GM21381 (cell line): ENCODE data around the gene MUL1.

Experiments
- ATAC-seq: cut with Tn5 transposase; IDR thresholded peaks from one replicate; pipeline ENCODE4 v1.9.1; 2021; ENCODE audit warnings: mild to moderate bottlenecking, moderate library complexity; ENCODE audit not compliant: unreplicated experiment

Gene MUL1

GRCh38 chr1:20486457-20487235, 21.3 kb downstream of the MUL1 start:
- no peak for ATAC-seq

- no peak for ATAC-seq
Measured at GRCh38 chr1:20485527-20486456, 22.2 kb downstream of the MUL1 start, which contains the start of gene CAMK2N1. Gene CAMK2N1 (minus strand): TSS chr1:20486210. CDS start chr1:20485379, 831 bp downstream.

GRCh38 chr1:20484519-20485462, 23.2 kb downstream of the MUL1 start:
- ATAC-seq = no peak

GRCh38 chr1:20483833-20484518, 24.0 kb downstream of the MUL1 start:
- no peak for ATAC-seq

- ATAC-seq = no peak
Measured at GRCh38 chr1:20483098-20483832, 24.7 kb downstream of the MUL1 start.

GRCh38 chr1:20481643-20482498, 26.1 kb downstream of the MUL1 start:
- no peak for ATAC-seq

GRCh38 chr1:20480951-20481617, 26.9 kb downstream of the MUL1 start:
- no peak for ATAC-seq

- no peak for ATAC-seq
Measured at GRCh38 chr1:20480243-20480944, 27.6 kb downstream of the MUL1 start.

GRCh38 chr1:20479840-20480239, 28.1 kb downstream of the MUL1 start:
- no peak for ATAC-seq

GRCh38 chr1:20478057-20478635, 29.8 kb downstream of the MUL1 start:
- ATAC-seq = no peak

- no peak for ATAC-seq
Measured at GRCh38 chr1:20477348-20478056, 30.4 kb downstream of the MUL1 start.

- ATAC-seq = no peak
Measured at GRCh38 chr1:20476265-20477038, 31.5 kb downstream of the MUL1 start.

- no peak for ATAC-seq
Measured at GRCh38 chr1:20474996-20475395, 33.0 kb downstream of the MUL1 start.

GRCh38 chr1:20474333-20474975, 33.5 kb downstream of the MUL1 start:
- ATAC-seq = no peak

- no peak for ATAC-seq
Measured at GRCh38 chr1:20473894-20474293, 34.1 kb downstream of the MUL1 start.
